22Rv1 (cell line): ENCODE measurements around the gene WNT5B.

ENCODE experiments used
- ZFX ChIP-seq: fragments of 450-650 bp; IDR thresholded peaks from 2 replicates; pipeline ENCODE4 v1.6.1; 2017; ENCODE audit warnings: antibody characterized with exemption, borderline replicate concordance
- TF ChIP-seq, protein P1 (sequence below): fragments of 450-650 bp; IDR thresholded peaks from 2 replicates; pipeline ENCODE4 v1.5.1; 2017; ENCODE audit warnings: mild to moderate bottlenecking

DNA sequence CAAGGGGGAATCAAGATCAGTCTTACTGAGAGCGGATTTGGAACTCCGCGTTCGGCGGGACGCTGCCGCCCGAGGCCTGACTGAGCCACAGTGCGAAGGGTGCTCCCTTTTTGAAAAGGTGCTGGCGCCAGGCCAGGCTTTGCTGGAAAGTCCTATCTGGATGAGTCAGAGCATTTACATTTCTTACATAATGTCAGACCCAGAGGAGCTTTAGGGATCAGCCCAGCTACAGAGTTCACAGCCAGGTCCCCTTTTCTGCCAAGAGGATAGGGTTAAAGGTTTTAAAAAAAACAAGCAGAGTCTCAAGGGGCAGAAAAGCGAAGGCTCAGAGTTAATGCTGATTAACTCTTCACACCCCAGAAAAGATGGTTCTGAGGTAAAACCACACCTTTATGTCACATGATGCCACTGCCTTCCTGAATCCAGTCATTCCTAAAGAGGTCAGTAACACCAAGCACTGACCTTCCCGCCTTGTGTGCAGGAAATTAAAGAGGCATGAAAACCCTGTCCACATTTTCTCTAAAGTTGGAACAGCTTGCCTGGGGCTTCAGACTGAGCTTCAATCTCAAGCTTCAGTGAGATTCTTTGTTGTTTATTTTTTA, 22.9 kb upstream of the WNT5B start:
- TF ChIP-seq, protein P1, sequence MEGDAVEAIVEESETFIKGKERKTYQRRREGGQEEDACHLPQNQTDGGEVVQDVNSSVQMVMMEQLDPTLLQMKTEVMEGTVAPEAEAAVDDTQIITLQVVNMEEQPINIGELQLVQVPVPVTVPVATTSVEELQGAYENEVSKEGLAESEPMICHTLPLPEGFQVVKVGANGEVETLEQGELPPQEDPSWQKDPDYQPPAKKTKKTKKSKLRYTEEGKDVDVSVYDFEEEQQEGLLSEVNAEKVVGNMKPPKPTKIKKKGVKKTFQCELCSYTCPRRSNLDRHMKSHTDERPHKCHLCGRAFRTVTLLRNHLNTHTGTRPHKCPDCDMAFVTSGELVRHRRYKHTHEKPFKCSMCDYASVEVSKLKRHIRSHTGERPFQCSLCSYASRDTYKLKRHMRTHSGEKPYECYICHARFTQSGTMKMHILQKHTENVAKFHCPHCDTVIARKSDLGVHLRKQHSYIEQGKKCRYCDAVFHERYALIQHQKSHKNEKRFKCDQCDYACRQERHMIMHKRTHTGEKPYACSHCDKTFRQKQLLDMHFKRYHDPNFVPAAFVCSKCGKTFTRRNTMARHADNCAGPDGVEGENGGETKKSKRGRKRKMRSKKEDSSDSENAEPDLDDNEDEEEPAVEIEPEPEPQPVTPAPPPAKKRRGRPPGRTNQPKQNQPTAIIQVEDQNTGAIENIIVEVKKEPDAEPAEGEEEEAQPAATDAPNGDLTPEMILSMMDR = no peak
- no peak for TF ChIP-seq ZFX
